BJ (cell line): ENCODE data around the gene MMP20. TPM values are rescaled to one million over a fixed set of nuclear protein-coding genes. Genes with fewer than 3 reads are reported as not detected.
A peak's percentile ranks its signal among the peaks of the same experiment; 100 is the strongest.

Experiments used
- CTCF ChIA-PET: fragments of 350-600 bp; formaldehyde crosslinking; extraction: SDS; loops from one replicate; lab custom pipeline; 2021; ENCODE audit warnings: antibody characterized with exemption, inconsistent platforms; lab: Yijun Ruan, JAX
- POLR2A ChIA-PET: fragments of 300-600 bp; sonication (Branson Sonifier 250); formaldehyde crosslinking; extraction: SDS; loops from one replicate; lab custom pipeline; 2021; ENCODE audit warnings: antibody characterized with exemption; lab: Charles Lee
- DNase-seq: peaks from one replicate; pipeline ENCODE4 v3.0.0-alpha.2; 2011; ENCODE audit warnings: low read depth
- H3K27me3 ChIP-seq: 2 replicates; pipeline ENCODE4 v1.6.0; 2011; ENCODE audit warnings: low read length; ENCODE audit not compliant: control insufficient read depth, insufficient read depth
- H3K36me3 ChIP-seq: 2 replicates; pipeline ENCODE4 v1.5.1; 2011; ENCODE audit warnings: low read length; ENCODE audit not compliant: control insufficient read depth, insufficient read depth
- H3K4me3 ChIP-seq: 2 replicates; pipeline ENCODE4 v1.5.1; 2011; ENCODE audit warnings: low read depth, mild to moderate bottlenecking, control low read depth, low read length
- polyA plus RNA-seq: library from polyadenylated mRNA; depleted of rRNA; stranded (reverse); fragments of >200 nt; gene quantifications from 2 replicates; pipeline ENCODE4 v1.2.3, GENCODE V29; 2011
- TF ChIP-seq, protein P1 (sequence below): IDR thresholded peaks from 2 replicates; pipeline ENCODE4 v1.5.1; 2011; ENCODE audit warnings: low read depth, mild to moderate bottlenecking, control low read depth, inconsistent platforms, low read length, moderate library complexity; ENCODE audit not compliant: insufficient read depth

MMP20 gene
- polyA plus RNA-seq, 1 experiment = not detected

DNA sequence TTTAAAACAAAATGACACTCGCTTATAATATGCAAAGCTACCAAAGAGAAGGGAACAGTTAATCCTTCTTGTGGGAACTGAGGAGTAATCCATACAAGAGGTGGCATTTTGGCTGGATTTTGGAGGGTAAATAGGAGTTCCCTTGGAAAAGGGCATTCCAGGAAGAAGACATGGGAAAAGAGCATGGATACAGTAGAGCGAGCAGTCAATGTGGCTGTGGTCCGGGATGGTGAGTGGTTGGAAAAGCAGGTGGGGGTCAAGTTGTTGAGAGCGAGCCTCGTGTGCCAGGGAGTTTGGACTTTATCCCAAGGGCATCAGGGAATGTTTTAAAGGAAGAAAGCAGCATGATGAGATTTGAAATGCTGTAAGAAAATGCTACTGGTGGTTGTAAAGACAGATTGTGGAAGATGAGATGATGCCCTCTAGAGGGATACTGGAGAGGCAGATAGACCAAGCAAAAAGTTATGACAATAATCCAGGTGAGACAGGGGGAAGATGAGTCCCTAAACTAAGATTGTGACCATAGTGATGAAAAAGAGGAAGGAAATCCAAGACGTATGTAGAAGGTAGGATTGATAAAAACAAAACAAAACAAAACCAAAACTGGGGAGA lies 90.8 kb downstream of the MMP20 start:
- TF ChIP-seq, protein P1, sequence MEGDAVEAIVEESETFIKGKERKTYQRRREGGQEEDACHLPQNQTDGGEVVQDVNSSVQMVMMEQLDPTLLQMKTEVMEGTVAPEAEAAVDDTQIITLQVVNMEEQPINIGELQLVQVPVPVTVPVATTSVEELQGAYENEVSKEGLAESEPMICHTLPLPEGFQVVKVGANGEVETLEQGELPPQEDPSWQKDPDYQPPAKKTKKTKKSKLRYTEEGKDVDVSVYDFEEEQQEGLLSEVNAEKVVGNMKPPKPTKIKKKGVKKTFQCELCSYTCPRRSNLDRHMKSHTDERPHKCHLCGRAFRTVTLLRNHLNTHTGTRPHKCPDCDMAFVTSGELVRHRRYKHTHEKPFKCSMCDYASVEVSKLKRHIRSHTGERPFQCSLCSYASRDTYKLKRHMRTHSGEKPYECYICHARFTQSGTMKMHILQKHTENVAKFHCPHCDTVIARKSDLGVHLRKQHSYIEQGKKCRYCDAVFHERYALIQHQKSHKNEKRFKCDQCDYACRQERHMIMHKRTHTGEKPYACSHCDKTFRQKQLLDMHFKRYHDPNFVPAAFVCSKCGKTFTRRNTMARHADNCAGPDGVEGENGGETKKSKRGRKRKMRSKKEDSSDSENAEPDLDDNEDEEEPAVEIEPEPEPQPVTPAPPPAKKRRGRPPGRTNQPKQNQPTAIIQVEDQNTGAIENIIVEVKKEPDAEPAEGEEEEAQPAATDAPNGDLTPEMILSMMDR = 0 out of 2 replicates have a peak, but pooled peaks have one; percentile 21
- ChIA-PET POLR2A (no interaction called here), CTCF (interaction anchor here (0.7 to 1.0 kb wide), 2 partner anchors 11 to 22 kb away, joined by 3 read pairs; no protein-coding TSS in a partner anchor)
- H3K36me3 ChIP-seq = no peaks in the 10 kb centered on the region
- peaks cover 9% of the 10 kb centered on the region for H3K27me3 ChIP-seq
- no peak overlapping the region for H3K4me3 ChIP-seq
- no peak for DNase-seq

DNA sequence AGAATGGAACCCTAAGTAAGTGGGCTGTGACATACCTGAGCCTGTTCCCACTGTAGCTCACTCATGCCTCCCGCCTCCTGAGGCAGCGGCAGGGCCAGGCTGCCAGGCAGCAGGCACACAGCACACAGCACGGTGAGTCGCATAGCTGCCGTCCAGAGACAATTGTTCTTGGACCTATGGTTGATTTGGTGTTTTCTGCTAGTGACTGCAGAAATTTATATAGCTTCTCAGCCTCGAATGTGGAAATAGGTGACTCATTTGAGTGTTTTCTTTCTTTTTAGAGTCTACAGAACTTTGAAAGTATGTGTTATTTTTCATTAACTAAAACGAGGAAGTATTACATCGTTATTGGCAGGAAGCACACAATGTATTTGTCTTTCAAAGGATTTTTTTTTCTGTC lies 94.6 kb downstream of the MMP20 start, which contains the start of gene MMP7:
TSS of gene MMP7 (minus strand) at position 190 of the 400 bp plus-strand sequence. CDS start at position 143, 47 bp downstream.
- peak; percentile 31 for DNase-seq
- Histone ChIP-seq H3K4me3 (no peak within 1 kb of the TSS), H3K36me3 (no peaks in the 10 kb centered on the region), H3K27me3 (no peaks in the 10 kb centered on the region; the same call in 1 of the 2 replicates)
- CTCF ChIA-PET = no interaction called here
- TF ChIP-seq, protein P1 = no peak
- POLR2A ChIA-PET = no interaction called here

DNA sequence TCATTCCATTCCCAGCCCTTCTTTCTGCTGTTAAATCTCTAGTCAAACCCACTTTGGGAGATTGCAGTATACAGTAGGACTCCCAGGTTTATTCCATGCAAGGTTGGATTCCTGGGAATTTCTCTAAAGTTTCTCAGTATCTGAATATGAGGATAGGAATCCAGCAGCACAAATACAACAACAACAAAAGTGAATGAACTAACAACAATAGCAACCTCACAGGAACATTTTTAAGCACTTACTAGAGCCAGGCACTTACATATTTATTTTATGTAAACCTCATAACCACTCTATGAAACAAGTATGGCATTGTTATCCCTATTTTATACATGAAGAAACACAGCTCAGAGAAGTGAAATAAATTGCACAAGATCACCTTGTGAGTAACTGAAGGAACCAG lies 96.5 kb downstream of the MMP20 start:
- Histone ChIP-seq H3K36me3 (no peaks in the 10 kb centered on the region), H3K4me3 (no peak overlapping the region), H3K27me3 (no peaks in the 10 kb centered on the region; the same call in 1 of the 2 replicates)
- ChIA-PET POLR2A (no interaction called here), CTCF (interaction anchor here (1.0 kb wide), 2 partner anchors 31 to 138 kb away, joined by 3 read pairs; no protein-coding TSS in a partner anchor)
- no peak for DNase-seq
- TF ChIP-seq, protein P1 = no peak

DNA sequence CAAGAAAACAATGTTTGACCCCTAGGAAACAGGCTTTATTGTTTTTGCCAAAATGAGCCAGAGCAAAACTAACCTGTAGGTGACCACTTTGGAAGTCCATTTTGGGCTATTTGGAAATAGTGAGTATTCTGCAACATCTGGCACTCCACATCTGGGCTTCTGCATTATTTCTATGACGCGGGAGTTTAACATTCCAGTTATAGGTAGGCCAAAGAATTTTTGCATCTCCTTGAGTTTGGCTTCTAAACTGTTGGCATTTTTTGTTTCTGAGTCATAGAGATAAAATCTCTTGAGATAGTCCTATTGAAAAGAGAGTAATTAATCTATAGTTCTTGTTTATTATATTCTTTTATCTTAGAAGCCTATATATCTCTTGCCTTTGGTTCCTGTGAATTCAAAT lies 97.4 kb downstream of the MMP20 start:
- no peak for DNase-seq
- ChIA-PET POLR2A (no interaction called here), CTCF (interaction anchor here (1.0 kb wide), 1 partner anchor 137 kb away, joined by 3 read pairs; no protein-coding TSS in a partner anchor)
- no peaks in the 10 kb centered on the region; the same call in 1 of the 2 replicates for H3K27me3 ChIP-seq
- H3K4me3 ChIP-seq = no peak overlapping the region
- TF ChIP-seq, protein P1 = no peak
- H3K36me3 ChIP-seq = no peaks in the 10 kb centered on the region

DNA sequence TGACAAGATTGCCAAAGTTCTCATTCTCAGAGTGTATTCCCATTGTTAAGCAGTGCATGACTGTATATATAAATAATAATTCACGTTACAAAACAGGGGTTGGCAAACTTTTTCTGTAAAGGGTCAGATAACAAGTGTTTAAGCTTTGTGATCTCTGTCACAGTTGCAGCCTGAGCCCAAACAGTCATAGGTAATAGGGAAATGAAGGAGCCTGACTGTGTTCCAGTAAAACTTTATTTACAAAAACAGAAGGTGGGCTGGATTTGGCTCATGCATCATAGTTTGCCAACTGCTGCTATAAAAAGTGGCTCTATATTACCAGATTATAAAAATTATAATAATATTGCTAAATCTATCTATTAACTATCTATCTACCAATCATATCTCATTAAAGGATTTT lies 98.1 kb downstream of the MMP20 start:
- POLR2A ChIA-PET = no interaction called here
- Histone ChIP-seq H3K4me3 (no peak overlapping the region), H3K27me3 (no peaks in the 10 kb centered on the region; the same call in 1 of the 2 replicates), H3K36me3 (no peaks in the 10 kb centered on the region)
- TF ChIP-seq, protein P1 = no peak
- DNase-seq = no peak
- CTCF ChIA-PET = interaction anchor here (1.0 to 1.1 kb wide), 2 partner anchors 14 to 139 kb away, joined by 3 read pairs; no protein-coding TSS in a partner anchor
